SK-N-SH (cell line): ENCODE results near the gene HINT2. TPM values are rescaled to one million over a fixed set of nuclear protein-coding genes. Genes with fewer than 3 reads are reported as not detected.

Experiments used
- ELF1 ChIP-seq: IDR thresholded peaks from 2 replicates; pipeline ENCODE4 v1.4.0; 2012
- EP300 ChIP-seq, 2 experiments: IDR thresholded peaks; 2 replicates each; pipeline versions ENCODE4 v1.4.0 to v1.6.1; 2012; ENCODE audit warnings: borderline replicate concordance in 1 of 2, low read depth in 1 of 2, low read length in 1 of 2
- EZH2phosphoT487 ChIP-seq: fragments of 200-600 bp; sonication (generic); IDR thresholded peaks from 2 replicates; pipeline ENCODE4 v1.6.1; 2017; ENCODE audit warnings: low read depth, mixed run types, mild to moderate bottlenecking, antibody characterized with exemption, moderate library complexity, borderline replicate concordance
- FOSL2 ChIP-seq: IDR thresholded peaks from 2 replicates; pipeline ENCODE4 v1.4.0; 2012; ENCODE audit warnings: low read depth, mild to moderate bottlenecking, moderate library complexity, borderline replicate concordance
- GABPA ChIP-seq: IDR thresholded peaks from 2 replicates; pipeline ENCODE4 v1.4.0; 2012; ENCODE audit warnings: low read depth, mild to moderate bottlenecking
- JUND ChIP-seq: IDR thresholded peaks from 2 replicates; pipeline ENCODE4 v1.4.0; 2012
- MEF2A ChIP-seq: IDR thresholded peaks from 2 replicates; pipeline ENCODE4 v1.4.0; 2012; ENCODE audit warnings: low read depth, borderline replicate concordance
- MXI1 ChIP-seq: IDR thresholded peaks from 2 replicates; pipeline ENCODE4 v1.6.1; 2012; ENCODE audit warnings: mild to moderate bottlenecking, low read depth, low read length, improper control_type of control experiment
- NFIC ChIP-seq: IDR thresholded peaks from 2 replicates; pipeline ENCODE4 v1.4.0; 2012; ENCODE audit warnings: borderline replicate concordance
- POLR2AphosphoS5 ChIP-seq: IDR thresholded peaks from 2 replicates; pipeline ENCODE4 v1.6.1; 2012; ENCODE audit warnings: low read depth, low read length
- RXRA ChIP-seq: IDR thresholded peaks from 2 replicates; pipeline ENCODE4 v1.4.0; 2012; ENCODE audit warnings: low read depth, mild to moderate bottlenecking, borderline replicate concordance
- TAF1 ChIP-seq: IDR thresholded peaks from 2 replicates; pipeline ENCODE4 v1.6.1; 2012; ENCODE audit warnings: low read depth, mild to moderate bottlenecking, low read length, moderate library complexity, borderline replicate concordance
- TCF12 ChIP-seq: IDR thresholded peaks from 2 replicates; pipeline ENCODE4 v1.4.0; 2012
- ZBTB33 ChIP-seq: IDR thresholded peaks from 2 replicates; pipeline ENCODE4 v1.4.0; 2012; ENCODE audit warnings: low read depth, borderline replicate concordance
- polyA plus RNA-seq, 3 experiments: library from polyadenylated mRNA; depleted of rRNA; stranded (reverse); fragments of >200 nt; gene quantifications; 2 replicates each; pipeline ENCODE4 v1.2.3, GENCODE V29; 2012
- TF ChIP-seq, protein P1 (sequence below): IDR thresholded peaks from 2 replicates; pipeline ENCODE4 v1.6.1; 2012; ENCODE audit warnings: mild to moderate bottlenecking, low read depth, low read length, moderate library complexity
- TF ChIP-seq, protein P2 (sequence below): fragments of 200-600 bp; sonication (generic); IDR thresholded peaks from 2 replicates; pipeline ENCODE4 v1.6.1; 2017; ENCODE audit warnings: antibody characterized with exemption, mild to moderate bottlenecking, moderate library complexity
- TF ChIP-seq, protein P3 (sequence below): fragments of 150-350 bp; IDR thresholded peaks from 2 replicates; pipeline ENCODE4 v1.6.1; 2016; ENCODE audit warnings: mild to moderate bottlenecking, low read depth, low read length

Gene HINT2
- polyA plus RNA-seq, 1 of the 3 experiments (the other 2 are of a cell fraction): 57.2 TPM

- no peak for TF ChIP-seq RXRA
- peak; percentile 33; the same call in 1 of the 2 replicates for TF ChIP-seq ELF1
- no peak for TF ChIP-seq POLR2AphosphoS5
- peak; percentile 84 for TF ChIP-seq NFIC
- TF ChIP-seq TAF1: no peak
- TF ChIP-seq, protein P1, sequence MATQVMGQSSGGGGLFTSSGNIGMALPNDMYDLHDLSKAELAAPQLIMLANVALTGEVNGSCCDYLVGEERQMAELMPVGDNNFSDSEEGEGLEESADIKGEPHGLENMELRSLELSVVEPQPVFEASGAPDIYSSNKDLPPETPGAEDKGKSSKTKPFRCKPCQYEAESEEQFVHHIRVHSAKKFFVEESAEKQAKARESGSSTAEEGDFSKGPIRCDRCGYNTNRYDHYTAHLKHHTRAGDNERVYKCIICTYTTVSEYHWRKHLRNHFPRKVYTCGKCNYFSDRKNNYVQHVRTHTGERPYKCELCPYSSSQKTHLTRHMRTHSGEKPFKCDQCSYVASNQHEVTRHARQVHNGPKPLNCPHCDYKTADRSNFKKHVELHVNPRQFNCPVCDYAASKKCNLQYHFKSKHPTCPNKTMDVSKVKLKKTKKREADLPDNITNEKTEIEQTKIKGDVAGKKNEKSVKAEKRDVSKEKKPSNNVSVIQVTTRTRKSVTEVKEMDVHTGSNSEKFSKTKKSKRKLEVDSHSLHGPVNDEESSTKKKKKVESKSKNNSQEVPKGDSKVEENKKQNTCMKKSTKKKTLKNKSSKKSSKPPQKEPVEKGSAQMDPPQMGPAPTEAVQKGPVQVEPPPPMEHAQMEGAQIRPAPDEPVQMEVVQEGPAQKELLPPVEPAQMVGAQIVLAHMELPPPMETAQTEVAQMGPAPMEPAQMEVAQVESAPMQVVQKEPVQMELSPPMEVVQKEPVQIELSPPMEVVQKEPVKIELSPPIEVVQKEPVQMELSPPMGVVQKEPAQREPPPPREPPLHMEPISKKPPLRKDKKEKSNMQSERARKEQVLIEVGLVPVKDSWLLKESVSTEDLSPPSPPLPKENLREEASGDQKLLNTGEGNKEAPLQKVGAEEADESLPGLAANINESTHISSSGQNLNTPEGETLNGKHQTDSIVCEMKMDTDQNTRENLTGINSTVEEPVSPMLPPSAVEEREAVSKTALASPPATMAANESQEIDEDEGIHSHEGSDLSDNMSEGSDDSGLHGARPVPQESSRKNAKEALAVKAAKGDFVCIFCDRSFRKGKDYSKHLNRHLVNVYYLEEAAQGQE: no peak
- TF ChIP-seq EP300 (IDR thresholded peaks at IDR 0.05; ENCODE audit: borderline replicate concordance in 1 of 2, low read depth in 1 of 2, low read length in 1 of 2): no peak
- TF ChIP-seq ZBTB33: no peak
- TF ChIP-seq FOSL2: peak; percentile 42; the same call in 1 of the 2 replicates
- TF ChIP-seq TCF12: peak; percentile 52
- TF ChIP-seq JUND: no peak
- TF ChIP-seq EZH2phosphoT487: no peak
- TF ChIP-seq, protein P2, sequence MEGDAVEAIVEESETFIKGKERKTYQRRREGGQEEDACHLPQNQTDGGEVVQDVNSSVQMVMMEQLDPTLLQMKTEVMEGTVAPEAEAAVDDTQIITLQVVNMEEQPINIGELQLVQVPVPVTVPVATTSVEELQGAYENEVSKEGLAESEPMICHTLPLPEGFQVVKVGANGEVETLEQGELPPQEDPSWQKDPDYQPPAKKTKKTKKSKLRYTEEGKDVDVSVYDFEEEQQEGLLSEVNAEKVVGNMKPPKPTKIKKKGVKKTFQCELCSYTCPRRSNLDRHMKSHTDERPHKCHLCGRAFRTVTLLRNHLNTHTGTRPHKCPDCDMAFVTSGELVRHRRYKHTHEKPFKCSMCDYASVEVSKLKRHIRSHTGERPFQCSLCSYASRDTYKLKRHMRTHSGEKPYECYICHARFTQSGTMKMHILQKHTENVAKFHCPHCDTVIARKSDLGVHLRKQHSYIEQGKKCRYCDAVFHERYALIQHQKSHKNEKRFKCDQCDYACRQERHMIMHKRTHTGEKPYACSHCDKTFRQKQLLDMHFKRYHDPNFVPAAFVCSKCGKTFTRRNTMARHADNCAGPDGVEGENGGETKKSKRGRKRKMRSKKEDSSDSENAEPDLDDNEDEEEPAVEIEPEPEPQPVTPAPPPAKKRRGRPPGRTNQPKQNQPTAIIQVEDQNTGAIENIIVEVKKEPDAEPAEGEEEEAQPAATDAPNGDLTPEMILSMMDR: no peak
- TF ChIP-seq, protein P3, sequence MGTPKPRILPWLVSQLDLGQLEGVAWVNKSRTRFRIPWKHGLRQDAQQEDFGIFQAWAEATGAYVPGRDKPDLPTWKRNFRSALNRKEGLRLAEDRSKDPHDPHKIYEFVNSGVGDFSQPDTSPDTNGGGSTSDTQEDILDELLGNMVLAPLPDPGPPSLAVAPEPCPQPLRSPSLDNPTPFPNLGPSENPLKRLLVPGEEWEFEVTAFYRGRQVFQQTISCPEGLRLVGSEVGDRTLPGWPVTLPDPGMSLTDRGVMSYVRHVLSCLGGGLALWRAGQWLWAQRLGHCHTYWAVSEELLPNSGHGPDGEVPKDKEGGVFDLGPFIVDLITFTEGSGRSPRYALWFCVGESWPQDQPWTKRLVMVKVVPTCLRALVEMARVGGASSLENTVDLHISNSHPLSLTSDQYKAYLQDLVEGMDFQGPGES: no peak
- no peak for TF ChIP-seq MEF2A
- no peak for TF ChIP-seq MXI1
- peak; percentile 19; the same call in 1 of the 2 replicates for TF ChIP-seq GABPA
Observed at GRCh38 chr9:35844628-35845270, 29.9 kb upstream of the HINT2 start (continued).
